GM21619 (cell line): ENCODE measurements around the gene PTPRM.

Experiments used
- ATAC-seq: cut with Tn5 transposase; IDR thresholded peaks from one replicate; pipeline ENCODE4 v1.9.1; 2021; ENCODE audit not compliant: unreplicated experiment

PTPRM gene

GRCh38 chr18:8142932-8143331 lies 575.8 kb downstream of the PTPRM start:
- ATAC-seq = no peak

GRCh38 chr18:8151181-8151580 lies 584.1 kb downstream of the PTPRM start:
- ATAC-seq = no peak

GRCh38 chr18:8153887-8154583 lies 586.9 kb downstream of the PTPRM start:
- no peak for ATAC-seq

- no peak for ATAC-seq
Measured at GRCh38 chr18:8162802-8163201, 595.7 kb downstream of the PTPRM start.

GRCh38 chr18:8163286-8163959 lies 596.3 kb downstream of the PTPRM start:
- no peak for ATAC-seq

GRCh38 chr18:8165095-8165494 lies 598.0 kb downstream of the PTPRM start:
- ATAC-seq = no peak

- ATAC-seq = no peak
Measured at GRCh38 chr18:8167026-8167425, 599.9 kb downstream of the PTPRM start.

GRCh38 chr18:8167673-8168072 lies 600.6 kb downstream of the PTPRM start:
- no peak for ATAC-seq

- no peak for ATAC-seq
Measured at GRCh38 chr18:8169722-8170121, 602.6 kb downstream of the PTPRM start.

- no peak for ATAC-seq
Measured at GRCh38 chr18:8174771-8175170, 607.7 kb downstream of the PTPRM start.

- ATAC-seq = no peak
Measured at GRCh38 chr18:8175501-8176061, 608.5 kb downstream of the PTPRM start.

GRCh38 chr18:8176109-8176508 lies 609.0 kb downstream of the PTPRM start:
- ATAC-seq = no peak

- ATAC-seq = no peak
Measured at GRCh38 chr18:8176554-8176953, 609.4 kb downstream of the PTPRM start.

- ATAC-seq = no peak
Measured at GRCh38 chr18:8177330-8178016, 610.4 kb downstream of the PTPRM start.

GRCh38 chr18:8186413-8186812 lies 619.3 kb downstream of the PTPRM start:
- ATAC-seq = no peak

GRCh38 chr18:8188184-8188583 lies 621.1 kb downstream of the PTPRM start:
- no peak for ATAC-seq

- ATAC-seq = no peak
Measured at GRCh38 chr18:8190980-8191379, 623.9 kb downstream of the PTPRM start.

GRCh38 chr18:8194431-8194830 lies 627.3 kb downstream of the PTPRM start:
- ATAC-seq = no peak

- no peak for ATAC-seq
Measured at GRCh38 chr18:8196238-8196637, 629.1 kb downstream of the PTPRM start.

GRCh38 chr18:8197499-8197898 lies 630.4 kb downstream of the PTPRM start:
- no peak for ATAC-seq

- ATAC-seq = no peak
Measured at GRCh38 chr18:8207996-8208395, 640.9 kb downstream of the PTPRM start.

GRCh38 chr18:8208716-8209115 lies 641.6 kb downstream of the PTPRM start:
- ATAC-seq = no peak
